ENCODE results near the gene MEF2A.

MEF2A gene

DNA sequence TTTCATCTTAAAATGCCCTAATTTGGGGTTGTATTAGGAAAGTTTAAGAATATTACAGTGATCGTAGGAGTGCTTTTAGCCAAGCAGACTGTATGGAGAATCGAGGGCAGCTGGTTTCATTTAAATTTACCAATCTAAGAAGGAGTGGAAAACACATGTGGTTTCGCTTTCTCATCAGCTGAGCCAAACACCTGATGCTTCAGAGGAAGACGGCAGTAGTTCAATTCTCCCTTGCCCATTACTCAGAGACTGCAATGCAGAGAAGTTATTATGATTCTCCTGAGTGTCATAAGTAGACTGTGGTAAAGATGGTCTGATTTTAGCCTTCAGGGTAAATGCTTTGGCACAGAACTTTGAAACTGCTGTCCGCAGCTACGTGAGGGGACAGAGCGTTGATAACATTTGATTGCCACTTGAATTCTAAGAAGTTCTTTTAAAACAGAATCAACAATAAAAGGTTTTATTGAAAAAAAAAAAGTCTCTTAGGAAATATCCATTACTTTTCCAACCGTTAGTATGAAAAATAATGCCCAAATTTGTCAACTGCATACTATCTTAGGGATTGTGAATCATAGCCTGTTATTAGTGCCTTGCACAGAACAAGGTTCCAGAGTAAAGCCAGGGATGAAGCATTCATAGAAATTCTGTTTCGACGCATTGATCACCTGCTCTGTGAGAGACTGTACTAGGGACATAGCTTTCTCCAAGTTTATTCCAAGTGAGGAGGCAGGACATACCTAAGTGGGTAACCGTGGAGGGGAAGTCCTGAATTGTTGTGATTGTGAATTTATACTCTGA, 141.9 kb downstream of the MEF2A start:
- DNase-seq = no peak

DNA sequence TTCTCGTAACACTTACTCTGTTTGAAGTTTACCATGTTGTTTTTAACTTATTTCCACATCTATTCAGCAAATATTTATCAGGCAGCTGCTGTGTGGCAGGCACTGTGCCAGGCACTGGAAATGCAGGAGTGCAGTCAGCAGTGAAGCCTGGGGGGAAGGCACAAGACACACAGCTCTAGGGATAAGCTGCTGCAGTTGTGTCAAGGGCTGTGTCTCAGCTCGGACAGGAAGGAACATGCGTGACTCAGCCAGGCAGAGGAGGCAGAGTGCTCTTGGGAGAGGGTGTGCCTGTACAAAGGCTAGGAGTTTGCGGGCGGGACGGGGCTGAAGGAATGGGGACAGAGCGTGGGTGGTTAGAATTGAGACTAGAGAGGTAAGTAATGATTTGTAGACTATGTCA, 142.8 kb downstream of the MEF2A start:
- no peak for DNase-seq

DNA sequence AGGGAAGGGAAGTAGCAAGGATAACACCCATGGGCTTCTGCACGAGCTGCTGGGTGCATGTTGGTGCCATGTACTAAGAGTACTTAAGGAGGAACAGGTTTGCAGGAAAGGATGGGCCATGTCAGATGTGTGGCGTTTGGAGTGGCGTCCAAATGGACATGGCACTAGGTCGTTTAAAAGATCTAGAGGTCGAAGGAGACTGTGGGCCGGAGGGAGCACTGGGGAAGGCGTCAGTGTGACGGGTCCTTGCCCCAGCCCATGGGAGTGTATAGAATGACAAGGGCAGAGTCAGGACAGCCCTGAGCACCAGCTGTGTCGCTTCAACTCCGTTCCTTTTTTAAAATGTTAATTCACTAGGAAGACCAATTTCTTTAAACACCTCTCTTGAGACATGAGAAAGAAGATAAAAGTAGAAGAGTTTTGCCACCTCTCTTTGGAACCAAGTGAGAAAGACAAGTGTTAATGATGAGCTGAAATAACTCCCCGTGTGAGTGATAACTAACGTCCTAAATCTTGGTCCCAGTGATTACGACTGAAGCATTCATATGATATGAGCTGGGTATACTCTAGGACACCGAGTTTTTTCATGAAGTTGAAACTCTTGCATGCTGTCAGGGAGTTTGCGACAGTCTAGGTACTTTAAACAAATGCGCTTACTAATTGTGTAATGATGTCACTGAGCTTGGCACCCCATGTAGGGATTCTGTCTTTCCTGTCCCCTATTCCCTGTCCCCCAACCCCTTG, 143.6 kb downstream of the MEF2A start:
- no peak for DNase-seq

DNA sequence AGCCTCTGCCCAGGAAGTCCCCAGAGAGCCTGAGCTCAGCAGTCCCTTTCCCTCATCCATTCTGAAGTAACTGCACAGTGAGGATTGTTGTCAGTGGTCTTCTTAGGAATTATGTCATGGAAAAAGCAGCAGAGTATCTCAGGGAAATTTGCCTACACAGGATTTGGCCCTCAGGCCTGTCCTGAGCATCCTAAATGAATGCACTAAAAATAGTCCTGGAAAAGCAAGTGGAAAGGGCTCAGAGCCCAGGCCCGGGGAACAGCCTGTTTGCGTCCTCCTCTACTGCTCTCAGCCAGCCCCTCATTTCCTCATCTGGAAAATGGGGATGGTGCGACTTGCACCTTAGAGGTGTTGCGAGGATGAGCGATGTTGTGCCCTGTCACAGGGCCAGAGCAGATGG, 145.8 kb downstream of the MEF2A start:
- no peak for DNase-seq

DNA sequence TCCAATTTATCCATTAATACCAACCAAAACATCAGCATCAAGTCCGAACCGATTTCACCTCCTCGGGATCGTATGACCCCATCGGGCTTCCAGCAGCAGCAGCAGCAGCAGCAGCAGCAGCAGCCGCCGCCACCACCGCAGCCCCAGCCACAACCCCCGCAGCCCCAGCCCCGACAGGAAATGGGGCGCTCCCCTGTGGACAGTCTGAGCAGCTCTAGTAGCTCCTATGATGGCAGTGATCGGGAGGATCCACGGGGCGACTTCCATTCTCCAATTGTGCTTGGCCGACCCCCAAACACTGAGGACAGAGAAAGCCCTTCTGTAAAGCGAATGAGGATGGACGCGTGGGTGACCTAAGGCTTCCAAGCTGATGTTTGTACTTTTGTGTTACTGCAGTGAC, 146.6 kb downstream of the MEF2A start:
- no peak for DNase-seq

DNA sequence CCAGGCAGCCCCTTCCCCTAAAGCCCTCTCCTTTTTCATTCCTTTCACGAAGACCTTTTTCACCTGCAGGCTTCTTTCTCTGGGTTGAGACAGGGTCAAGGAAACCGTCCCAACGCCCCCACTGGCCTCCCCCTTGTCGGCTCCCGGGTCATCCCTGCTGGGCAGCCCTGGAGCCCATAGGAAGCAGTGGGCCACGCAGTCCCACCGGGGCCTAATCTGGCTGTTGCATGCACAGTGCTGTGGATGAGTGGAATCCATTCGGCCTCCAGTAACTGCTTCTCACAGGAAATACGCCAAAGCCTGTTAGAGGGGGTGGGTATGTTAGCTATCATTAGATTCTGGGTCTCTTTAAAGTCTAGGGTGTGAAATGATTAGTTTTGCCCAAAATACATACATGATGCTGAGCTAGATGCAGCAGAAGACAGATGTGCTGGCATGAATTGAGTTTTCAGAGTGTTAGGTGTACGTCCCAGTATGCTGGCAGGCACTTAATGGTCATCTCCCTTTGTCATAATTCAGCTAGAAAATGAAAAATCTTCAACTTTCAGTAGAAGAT, 150.8 kb downstream of the MEF2A start:
- no peak for DNase-seq

DNA sequence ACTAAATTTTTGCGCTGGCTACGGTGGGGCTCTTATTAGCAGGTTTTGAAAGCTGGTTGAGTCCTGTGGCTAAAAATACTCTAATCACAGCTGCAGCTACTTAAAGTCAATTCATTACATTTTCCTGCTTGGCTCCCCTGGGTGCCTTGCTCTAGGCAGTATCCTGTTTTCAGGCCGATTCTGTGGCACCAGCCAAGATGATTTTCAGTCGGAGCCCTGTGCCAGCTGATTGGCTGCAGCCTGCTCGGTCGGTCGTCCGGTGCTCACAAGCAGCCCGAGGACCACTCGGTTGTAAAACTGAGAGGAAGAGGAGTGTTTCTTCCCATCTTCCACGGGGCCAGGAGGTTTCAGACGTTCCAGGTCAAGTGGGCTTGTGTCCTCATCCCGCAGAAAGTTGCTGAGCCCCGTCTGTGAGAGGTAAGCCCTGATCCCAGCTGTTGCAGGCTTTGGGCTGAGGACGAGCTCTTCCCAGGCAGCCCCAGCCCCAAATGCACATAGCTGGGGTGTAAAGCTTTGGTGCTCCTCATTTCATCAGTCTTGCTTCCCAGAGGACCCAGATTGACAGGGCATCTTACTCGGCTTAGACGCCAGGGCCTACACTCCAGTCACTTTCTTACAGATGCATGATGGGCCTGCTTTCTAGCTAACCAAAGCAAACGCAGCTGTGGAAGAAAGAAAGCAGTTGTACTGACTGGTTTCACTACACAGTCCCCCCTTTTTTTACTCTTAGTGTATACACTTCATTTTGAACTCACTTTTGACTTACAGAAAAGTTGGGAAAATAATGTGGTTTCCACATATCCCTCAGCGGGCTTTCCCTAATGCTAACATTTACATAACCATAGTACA, 151.6 kb downstream of the MEF2A start:
- no peak for DNase-seq

DNA sequence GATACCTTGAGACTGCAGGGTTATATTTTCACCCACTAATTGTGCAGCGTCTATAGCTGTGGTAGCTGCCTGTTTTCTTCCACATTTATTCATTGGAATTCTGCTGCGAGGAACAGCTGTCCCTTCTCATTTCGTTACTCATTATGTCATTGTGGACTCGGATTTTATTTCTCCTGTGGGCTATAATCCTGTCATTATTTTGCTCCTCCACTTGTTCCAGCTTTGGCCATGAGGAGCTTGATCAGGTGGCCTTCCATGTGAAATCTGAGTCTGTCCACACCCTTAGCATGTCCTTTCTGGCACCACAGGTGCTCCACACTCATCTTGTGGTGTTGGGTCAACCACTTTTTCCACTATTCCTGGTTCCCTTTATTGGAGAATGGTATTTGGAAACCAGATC, 152.6 kb downstream of the MEF2A start:
- DNase-seq = no peak

DNA sequence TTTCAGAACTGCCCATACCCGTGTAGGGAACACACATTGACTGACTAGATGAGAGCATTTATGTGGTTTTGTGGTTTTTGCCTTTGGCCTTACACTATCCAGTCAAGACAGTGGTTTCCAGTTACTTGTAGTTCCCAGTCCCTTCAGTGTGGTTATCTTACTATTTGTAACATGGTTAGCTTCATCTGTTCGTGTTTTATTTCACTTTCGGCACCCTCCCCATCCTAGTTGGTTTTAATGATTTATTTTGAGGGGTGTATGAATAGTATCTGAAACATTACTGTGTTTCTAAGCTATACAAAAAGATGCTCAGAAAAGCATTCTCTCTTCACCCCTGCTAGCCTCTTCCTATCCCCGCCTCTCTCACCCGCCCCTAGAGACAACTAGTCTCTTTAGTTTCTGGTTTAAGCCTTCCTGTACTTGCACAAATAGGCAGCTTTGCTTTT, 153.3 kb downstream of the MEF2A start:
- no peak for DNase-seq

DNA sequence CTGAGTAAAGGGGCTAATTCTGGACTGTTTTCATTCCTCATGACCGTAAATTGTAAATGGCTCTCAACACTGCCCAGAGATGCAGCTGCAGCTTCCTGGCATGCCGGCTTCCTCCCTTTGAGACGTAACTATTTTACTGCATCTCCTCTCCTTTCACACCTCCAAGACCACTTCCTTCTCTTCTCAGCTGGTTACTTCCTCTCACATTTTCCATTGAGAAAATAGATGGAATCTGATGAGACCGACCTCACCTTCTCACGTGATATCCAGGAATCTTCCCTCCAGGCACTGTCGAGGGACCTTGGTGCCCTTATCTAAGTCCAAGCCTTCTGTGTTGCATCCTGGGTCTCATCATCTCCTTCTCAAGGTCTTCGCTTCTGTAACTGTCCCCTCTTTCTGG, 154.7 kb downstream of the MEF2A start:
- DNase-seq = no peak

DNA sequence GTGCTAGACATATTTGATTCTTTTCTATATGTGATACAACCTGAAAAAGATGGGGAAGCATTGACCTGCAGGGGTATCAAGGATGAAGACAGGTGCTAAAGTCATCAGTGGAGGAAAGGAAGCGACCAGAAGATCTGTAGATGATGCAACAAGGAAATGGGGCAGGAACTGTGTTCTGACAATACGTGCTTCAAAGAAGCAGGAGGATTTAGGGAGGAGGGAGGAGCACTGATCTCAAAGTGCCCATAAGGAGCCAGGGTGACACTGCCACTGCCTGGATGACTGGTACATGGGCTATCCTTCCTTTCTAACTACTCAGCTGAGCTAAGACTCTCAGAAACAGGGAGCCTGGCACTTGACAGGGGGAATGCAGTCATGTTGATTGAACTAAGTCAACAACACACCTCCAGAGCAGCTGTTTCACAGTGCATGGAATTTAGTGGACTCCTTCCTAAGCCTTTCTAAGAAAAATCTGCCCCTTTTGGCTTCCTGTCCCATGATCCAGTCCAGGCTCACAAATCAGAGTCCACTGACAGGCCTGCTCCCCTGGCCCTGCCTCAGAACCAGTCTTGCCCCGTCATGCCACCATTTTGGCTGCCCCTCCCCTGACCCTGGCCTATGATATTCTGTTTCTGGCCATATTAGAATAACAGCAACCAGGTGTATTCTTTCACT, 155.5 kb downstream of the MEF2A start:
- no peak for DNase-seq

DNA sequence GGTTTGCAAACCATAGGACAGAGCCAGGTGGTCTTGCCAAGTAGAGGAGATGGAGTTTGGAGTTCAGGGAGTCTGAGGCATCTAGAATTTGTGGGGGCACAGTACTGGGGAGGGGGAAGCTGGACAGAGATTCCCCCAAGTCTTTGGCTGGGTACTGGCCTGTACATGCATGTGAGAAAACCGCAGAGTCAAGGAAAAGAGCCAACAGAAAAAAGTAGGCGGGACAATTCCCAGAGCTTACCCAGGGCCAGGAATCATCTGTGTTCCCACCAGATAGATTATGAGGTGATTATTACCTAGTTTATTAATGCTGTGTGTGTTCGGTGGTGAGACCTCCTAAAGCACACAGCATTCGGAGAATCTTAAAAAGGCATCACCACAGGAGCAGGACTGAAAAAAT, 156.1 kb downstream of the MEF2A start:
- no peak for DNase-seq

DNA sequence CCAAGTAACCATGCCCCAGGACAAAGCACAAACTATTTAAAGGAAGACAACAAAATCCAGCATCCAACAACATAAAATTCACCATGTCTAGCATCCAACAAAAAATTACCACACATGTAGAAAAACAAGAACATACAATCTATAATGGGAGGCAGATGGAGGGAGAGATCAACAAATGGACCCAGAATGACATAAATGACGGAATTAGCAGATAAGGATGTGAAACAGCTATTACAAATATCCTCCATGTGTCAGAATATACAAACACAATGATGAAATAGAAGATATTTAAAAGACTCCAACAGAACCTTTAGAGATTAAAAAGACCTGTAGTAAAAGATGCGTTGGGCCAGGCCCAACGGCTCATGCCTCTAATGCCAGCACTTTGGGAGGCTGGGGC, 156.6 kb downstream of the MEF2A start:
- DNase-seq = no peak

DNA sequence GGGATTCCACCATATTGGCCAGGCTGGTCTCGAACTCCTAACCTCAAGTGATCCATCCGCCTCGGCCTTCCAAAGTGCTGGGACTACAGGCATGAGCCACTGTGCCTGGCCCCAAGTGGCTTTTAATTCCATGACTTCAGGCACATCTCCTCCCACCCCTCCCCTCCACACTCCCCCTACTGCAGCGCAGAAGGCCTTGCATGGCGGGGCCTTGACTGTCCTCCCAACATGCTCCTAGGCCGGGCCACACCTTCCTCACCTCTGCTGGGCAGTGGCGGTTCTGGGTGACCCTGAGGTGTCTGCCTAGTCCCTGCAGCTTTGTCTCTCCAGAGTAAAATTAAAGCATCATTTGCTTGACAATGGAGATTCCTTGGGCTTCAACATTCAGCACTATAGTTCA, 160.5 kb downstream of the MEF2A start:
- DNase-seq = no peak

DNA sequence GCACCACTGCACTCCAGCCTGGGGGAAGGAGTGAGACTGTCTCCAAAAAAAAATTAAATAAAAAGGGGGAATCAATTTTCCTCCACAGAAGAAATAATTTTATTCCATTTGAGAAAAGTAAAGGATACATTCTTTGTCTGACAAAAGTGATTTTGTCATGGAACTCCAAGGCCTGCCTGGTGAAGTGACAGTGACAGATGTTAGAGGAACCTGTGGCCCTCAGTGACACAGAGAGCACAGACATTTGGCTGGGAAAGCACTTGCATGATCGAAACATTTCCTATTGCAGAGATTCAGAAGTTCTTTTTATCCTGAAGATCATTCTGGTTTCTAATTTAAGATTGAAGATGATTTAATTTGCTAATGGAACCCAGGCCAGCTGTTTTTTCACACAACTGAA, 161.5 kb downstream of the MEF2A start:
- no peak for DNase-seq

DNA sequence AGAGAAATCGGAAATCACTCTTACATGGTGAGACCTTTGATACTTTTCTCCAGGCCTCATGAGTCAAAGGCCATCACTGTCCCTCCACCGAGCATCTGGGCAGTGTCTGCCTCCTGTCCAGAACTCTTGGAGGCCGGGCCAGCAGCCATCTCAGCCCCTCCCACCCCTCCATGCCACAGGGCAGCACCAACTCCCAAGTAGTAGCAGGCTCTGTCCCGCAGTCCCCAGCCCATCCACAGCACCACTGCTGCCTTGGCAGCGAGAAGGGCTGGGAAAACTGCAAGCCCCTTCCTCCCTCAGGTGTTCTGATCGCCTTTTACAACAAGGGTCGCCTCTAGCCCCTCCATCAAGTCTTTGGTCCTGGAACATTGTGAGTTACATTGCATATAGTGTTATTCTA, 161.9 kb downstream of the MEF2A start:
- DNase-seq = no peak

DNA sequence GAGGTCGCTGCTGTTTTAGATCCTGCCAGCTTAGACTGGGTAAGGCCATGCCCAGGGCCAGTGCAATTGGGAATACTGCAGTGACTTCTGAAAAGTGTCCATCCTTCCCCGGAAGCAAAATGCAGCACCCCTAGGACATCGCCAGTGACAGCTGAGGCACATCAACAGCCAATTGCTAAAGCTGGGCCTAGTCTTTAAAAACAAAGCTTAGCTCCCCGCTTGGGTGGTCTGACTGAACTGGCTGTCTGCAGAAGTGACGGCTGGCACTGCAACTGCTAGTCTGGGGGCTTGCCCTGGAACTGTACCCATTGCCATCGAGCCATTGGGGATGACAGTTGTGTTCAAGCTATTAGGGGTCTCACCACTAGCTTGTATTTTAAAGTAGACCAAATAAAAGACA, 163.1 kb downstream of the MEF2A start:
- no peak for DNase-seq

DNA sequence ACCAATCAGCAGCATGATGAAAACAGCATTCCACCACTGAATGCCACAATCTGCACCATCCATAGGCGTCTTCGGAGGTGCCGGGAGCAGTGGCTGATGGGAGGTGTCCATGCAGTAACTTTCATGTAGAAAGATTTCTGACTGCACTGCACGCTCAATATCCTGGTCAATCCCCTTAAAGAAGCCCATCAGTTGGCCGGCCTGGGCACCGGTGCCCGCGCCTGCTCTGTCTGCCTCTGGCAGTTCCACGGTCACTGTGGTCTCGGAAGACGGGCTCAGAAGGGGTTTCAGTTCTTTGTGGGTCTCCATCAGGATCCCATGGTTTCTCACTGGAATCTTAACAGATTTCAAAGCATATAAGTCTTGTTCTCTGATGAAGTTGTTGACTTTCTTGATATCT, 163.5 kb downstream of the MEF2A start:
- DNase-seq = no peak

DNA sequence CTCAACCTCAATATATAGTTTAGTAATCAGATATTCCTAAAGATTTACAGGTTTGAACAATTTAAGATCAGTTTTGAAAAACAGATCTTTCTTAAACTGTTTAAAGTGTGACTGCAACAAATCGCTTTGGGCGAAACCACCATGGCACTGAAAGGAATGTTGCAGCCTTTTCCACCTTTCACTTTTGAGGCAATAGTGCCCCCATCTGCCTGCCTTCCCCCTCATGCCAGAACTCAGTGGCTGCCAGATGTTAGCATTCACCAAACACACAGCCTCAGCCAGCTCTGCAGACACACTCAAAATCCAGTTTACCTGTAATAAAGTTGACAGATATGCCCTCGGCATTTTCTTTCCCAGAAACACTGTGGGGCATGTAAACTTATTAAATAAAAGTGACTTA, 164.1 kb downstream of the MEF2A start:
- DNase-seq = no peak

DNA sequence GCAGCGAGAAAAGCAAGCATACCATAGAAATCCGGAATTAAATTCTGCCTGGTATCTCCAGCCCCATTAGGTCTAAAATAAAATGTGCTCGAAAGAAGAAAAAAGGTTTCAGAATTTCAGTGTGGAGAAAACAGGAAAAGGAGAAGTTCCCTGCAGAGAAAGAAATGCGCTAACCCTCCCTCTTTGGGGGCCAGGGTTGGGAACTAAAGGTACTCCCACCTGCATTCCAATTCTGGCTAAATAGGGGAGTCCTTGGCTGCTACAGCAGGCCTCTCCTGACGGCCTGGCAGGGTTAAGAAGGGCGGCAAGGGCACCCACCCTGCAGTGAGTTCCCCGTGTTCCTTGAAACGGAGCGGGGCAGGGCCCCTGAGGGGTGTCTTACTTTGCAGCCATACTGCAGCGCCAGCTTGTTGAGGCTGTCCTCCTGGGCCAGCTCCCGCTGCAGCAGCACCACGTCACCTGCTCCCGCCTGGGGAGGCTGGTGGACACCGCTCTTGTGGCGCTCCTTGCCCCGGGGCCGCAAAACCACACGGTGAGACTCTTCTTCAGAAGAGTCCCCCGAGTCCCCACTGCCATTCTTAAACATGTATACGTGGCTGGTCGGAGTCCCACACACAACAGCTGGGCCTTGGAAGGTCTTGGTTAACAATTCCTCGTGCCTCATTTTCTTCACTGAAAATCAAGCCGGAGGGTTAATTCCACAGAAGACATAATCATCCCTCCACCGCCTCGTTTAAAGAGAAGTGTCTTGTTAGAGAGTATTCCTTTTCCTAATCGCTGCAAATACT, 165.7 kb downstream of the MEF2A start:
- DNase-seq = no peak

DNA sequence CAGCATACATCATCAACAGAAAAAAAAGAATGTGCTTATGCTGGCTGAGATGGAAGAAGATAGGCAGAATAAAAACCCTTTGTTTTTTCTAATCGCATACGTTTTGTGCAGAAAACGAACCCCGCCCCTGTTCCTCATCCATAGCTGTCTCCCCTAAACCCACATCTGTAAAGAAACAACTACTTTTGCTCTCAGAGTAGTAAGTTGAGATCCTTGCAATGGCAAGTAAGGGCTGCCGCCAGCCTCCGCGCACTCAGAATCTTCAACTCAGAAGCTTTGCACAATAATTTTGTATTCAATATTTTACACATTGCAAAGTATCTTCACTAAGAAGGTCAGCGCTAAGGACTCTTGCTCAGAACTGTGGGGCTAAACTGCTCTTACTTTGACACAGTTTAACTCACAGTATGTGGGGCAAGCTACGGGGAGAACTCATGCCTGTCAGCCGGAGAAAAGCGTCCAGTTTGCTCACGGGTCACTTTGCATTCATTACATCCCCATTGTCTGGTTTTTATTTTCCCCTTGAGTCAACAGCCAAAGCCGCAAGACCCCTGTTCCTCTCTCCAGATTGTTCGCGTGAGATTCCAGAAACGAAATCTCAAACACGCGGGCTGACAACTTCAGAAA, 166.5 kb downstream of the MEF2A start:
- no peak for DNase-seq
